H9 (cell line): Measurements from ENCODE around the gene ZFYVE28. TPM values are rescaled to one million over a fixed set of nuclear protein-coding genes. Genes with fewer than 3 reads are reported as not detected.
A peak's percentile ranks its signal among the peaks of the same experiment; 100 is the strongest.

Experiments used
- DNase-seq: peaks from one replicate; pipeline ENCODE4 v3.0.0-alpha.2; 2017
- H2AFZ ChIP-seq: one replicate; pipeline ENCODE4 v1.6.1; 2013; ENCODE audit warnings: mild to moderate bottlenecking, low read length, control low read depth, moderate library complexity
- H2AK5ac ChIP-seq: 2 replicates; pipeline ENCODE4 v1.6.1; 2013; ENCODE audit warnings: low read length, control low read depth, mixed read lengths; ENCODE audit not compliant: insufficient read length
- H2BK120ac ChIP-seq: one replicate; pipeline ENCODE4 v1.6.1; 2013; ENCODE audit warnings: low read depth, mild to moderate bottlenecking, low read length, control low read depth, inconsistent platforms; ENCODE audit not compliant: poor library complexity, severe bottlenecking
- H2BK12ac ChIP-seq: 2 replicates; pipeline ENCODE4 v1.6.1; 2013; ENCODE audit warnings: low read length, control low read depth, mixed read lengths, low read depth; ENCODE audit not compliant: insufficient read length
- H2BK15ac ChIP-seq: 2 replicates; pipeline ENCODE4 v1.6.1; 2013; ENCODE audit warnings: low read depth, low read length, control low read depth
- H2BK20ac ChIP-seq: one replicate; pipeline ENCODE4 v1.6.1; 2013; ENCODE audit warnings: low read depth, mild to moderate bottlenecking, low read length, control low read depth, inconsistent platforms; ENCODE audit not compliant: poor library complexity, severe bottlenecking
- H2BK5ac ChIP-seq: 2 replicates; pipeline ENCODE4 v1.6.1; 2013; ENCODE audit warnings: low read length, control low read depth, mixed read lengths; ENCODE audit not compliant: insufficient read length
- H3K14ac ChIP-seq: 2 replicates; pipeline ENCODE4 v1.6.1; 2013; ENCODE audit warnings: low read length, control low read depth; ENCODE audit not compliant: insufficient read depth
- H3K18ac ChIP-seq: 2 replicates; pipeline ENCODE4 v1.6.1; 2013; ENCODE audit warnings: low read depth, mild to moderate bottlenecking, mixed read lengths, low read length, control low read depth; ENCODE audit not compliant: insufficient read length
- H3K23ac ChIP-seq: 2 replicates; pipeline ENCODE4 v1.6.1; 2013; ENCODE audit warnings: low read length, control low read depth, mixed read lengths, low read depth; ENCODE audit not compliant: insufficient read length
- H3K23me2 ChIP-seq: 2 replicates; pipeline ENCODE4 v1.6.1; 2013; ENCODE audit warnings: low read depth, mild to moderate bottlenecking, mixed read lengths, low read length, control low read depth; ENCODE audit not compliant: insufficient read length, poor library complexity, severe bottlenecking
- H3K27ac ChIP-seq: 2 replicates; pipeline ENCODE4 v1.5.1; 2013; ENCODE audit warnings: low read length, control low read depth, mixed read lengths, low read depth; ENCODE audit not compliant: insufficient read length
- H3K27me3 ChIP-seq: 2 replicates; pipeline ENCODE4 v1.6.1; 2013; ENCODE audit warnings: low read length, control low read depth, inconsistent platforms; ENCODE audit not compliant: insufficient read depth
- H3K4ac ChIP-seq: 2 replicates; pipeline ENCODE4 v1.6.1; 2013; ENCODE audit warnings: low read depth, mild to moderate bottlenecking, control low read depth, inconsistent platforms, low read length, moderate library complexity
- H3K4me1 ChIP-seq: 2 replicates; pipeline ENCODE4 v1.6.1; 2013; ENCODE audit warnings: low read length, control low read depth, inconsistent platforms; ENCODE audit not compliant: insufficient read depth
- H3K4me2 ChIP-seq: 2 replicates; pipeline ENCODE4 v1.6.1; 2013; ENCODE audit warnings: low read length, control low read depth, mixed read lengths; ENCODE audit not compliant: insufficient read length, insufficient read depth
- H3K56ac ChIP-seq: 2 replicates; pipeline ENCODE4 v1.6.1; 2013; ENCODE audit warnings: low read depth, mild to moderate bottlenecking, mixed read lengths, low read length, control low read depth; ENCODE audit not compliant: insufficient read length
- H3K79me1 ChIP-seq: 2 replicates; pipeline ENCODE4 v1.6.1; 2013; ENCODE audit warnings: low read depth, mild to moderate bottlenecking, moderate library complexity, low read length, control low read depth, inconsistent platforms; ENCODE audit not compliant: insufficient read depth, poor library complexity, severe bottlenecking
- H3K79me2 ChIP-seq: 2 replicates; pipeline ENCODE4 v1.6.1; 2013; ENCODE audit warnings: low read length, control low read depth, inconsistent platforms; ENCODE audit not compliant: insufficient read depth
- H3K9ac ChIP-seq: 2 replicates; pipeline ENCODE4 v1.6.1; 2013; ENCODE audit warnings: low read length, control low read depth, mixed read lengths; ENCODE audit not compliant: insufficient read length; ENCODE audit errors: extremely low read depth
- H3K9me3 ChIP-seq: one replicate; pipeline ENCODE4 v1.6.1; 2013; ENCODE audit warnings: low read depth, low read length, inconsistent platforms; ENCODE audit not compliant: control insufficient read depth
- H3T11ph ChIP-seq: one replicate; pipeline ENCODE4 v1.6.1; 2013; ENCODE audit warnings: mild to moderate bottlenecking, low read length, control low read depth, inconsistent platforms
- H4K20me1 ChIP-seq: one replicate; pipeline ENCODE4 v1.6.1; 2013; ENCODE audit not compliant: control insufficient read depth, insufficient read length, insufficient read depth
- H4K5ac ChIP-seq: 2 replicates; pipeline ENCODE4 v1.6.1; 2013; ENCODE audit warnings: low read depth, mild to moderate bottlenecking, mixed read lengths, low read length, control low read depth; ENCODE audit not compliant: insufficient read length
- H4K8ac ChIP-seq: replicated peaks from 2 replicates; pipeline ENCODE4 v1.6.1; 2013; ENCODE audit warnings: low read length, control low read depth, mixed read lengths, low read depth; ENCODE audit not compliant: insufficient read length
- H4K91ac ChIP-seq: 2 replicates; pipeline ENCODE4 v1.6.1; 2013; ENCODE audit warnings: low read depth, mild to moderate bottlenecking, moderate library complexity, mixed read lengths, low read length, control low read depth; ENCODE audit not compliant: insufficient read length
- H3K27ac Mint-ChIP-seq, 3 experiments: 2 replicates in 2 of 3; 3 replicates in 1 of 3; pipeline ENCODE4 v1.8.0; 2020 to 2021; ENCODE audit warnings: mixed read lengths in 3 of 3, mild to moderate bottlenecking in 1 of 3, moderate library complexity in 1 of 3
- H3K27me3 Mint-ChIP-seq: 2 replicates; pipeline ENCODE4 v1.8.0; 2021; ENCODE audit warnings: low read depth, mild to moderate bottlenecking, moderate library complexity, mixed read lengths
- H3K36me3 Mint-ChIP-seq, 3 experiments: 2 replicates in 2 of 3; 3 replicates in 1 of 3; pipeline ENCODE4 v1.8.0; 2020 to 2021; ENCODE audit warnings: low read depth in 3 of 3, mixed read lengths in 3 of 3; ENCODE audit not compliant: insufficient read depth in 1 of 3
- H3K4me1 Mint-ChIP-seq, 2 experiments: 2 replicates each; pipeline ENCODE4 v1.8.0; 2020; ENCODE audit warnings: mixed read lengths in 2 of 2
- H3K4me3 Mint-ChIP-seq, 2 experiments: 2 replicates in 1 of 2; 3 replicates in 1 of 2; pipeline ENCODE4 v1.8.0; 2020 to 2021; ENCODE audit warnings: mild to moderate bottlenecking in 2 of 2, mixed read lengths in 2 of 2, moderate library complexity in 1 of 2
- H3K9me3 Mint-ChIP-seq, 2 experiments: 2 replicates in 1 of 2; 3 replicates in 1 of 2; pipeline ENCODE4 v1.8.0; 2020; ENCODE audit warnings: mild to moderate bottlenecking in 2 of 2, mixed read lengths in 2 of 2, moderate library complexity in 1 of 2
- CTCF ChIP-seq: fragments of 200-600 bp; sonication (generic); conservative IDR thresholded peaks from 3 replicates; pipeline ENCODE4 v1.8.0; 2021; ENCODE audit warnings: antibody characterized with exemption, mild to moderate bottlenecking
- WGBS: extraction: QIAGEN DNeasy Blood & Tissue Kit; methylation state at CpG from one replicate; pipeline ENCODE4 v1.1.7; 2013; ENCODE audit warnings: missing lambda C conversion rate, low lambda C conversion rate, mixed read lengths; ENCODE audit not compliant: insufficient read length; ENCODE audit errors: extremely low coverage; 5-methylcytosine and 5-hydroxymethylcytosine counted together
- total RNA-seq: library from RNA; stranded (reverse); gene quantifications from 2 replicates; pipeline ENCODE4 v1.2.1, GENCODE V29; 2021

The ZFYVE28 gene
- total RNA-seq, 1 experiment from 2014 or later = 0.98 TPM

GRCh38 chr4:2395038-2395437 is 23.4 kb downstream of the ZFYVE28 start:
- Mint-ChIP-seq H3K36me3 (no peaks in the 10 kb centered on the region), H3K9me3 (no peaks in the 10 kb centered on the region; a peak in 1 of 5 replicates)

More at GRCh38 chr4:2395038-2395437, 23.4 kb downstream of the ZFYVE28 start:
- H3K27ac Mint-ChIP-seq = no peak overlapping the region; a peak in 1 of 7 replicates
- Histone ChIP-seq H3K23me2 (peaks cover 5% of the 10 kb centered on the region), H3K79me1 (no peaks in the 10 kb centered on the region), H3K4me1 (peaks cover 9% of the 10 kb centered on the region; the same call in 1 of the 2 replicates), H2AFZ (no peak overlapping the region), H3K56ac (no peak overlapping the region), H4K8ac (no peak overlapping the region), H2AK5ac (no peak overlapping the region), H3K18ac (no peak overlapping the region), H3K14ac (no peak overlapping the region), H2BK20ac (no peak overlapping the region), H2BK5ac (no peak overlapping the region), H3K4ac (no peak overlapping the region), H3K9me3 (no peaks in the 10 kb centered on the region), H3K27me3 (no peaks in the 10 kb centered on the region), H3K4me2 (no peak overlapping the region), H2BK120ac (no peak overlapping the region), H3K79me2 (no peaks in the 10 kb centered on the region), H3K27ac (no peak overlapping the region), H2BK12ac (no peak overlapping the region), H4K5ac (no peak overlapping the region), H4K20me1 (peaks cover 2% of the 10 kb centered on the region), H3K23ac (no peak overlapping the region), H3T11ph (no peak overlapping the region), H2BK15ac (no peak overlapping the region), H4K91ac (no peak overlapping the region), H3K9ac (no peak overlapping the region)
- WGBS = no CpG with 5 or more reads among the region's 9 CpGs
- peak overlapping the region in 1 of 2 experiments; percentile 66; a peak in 2 of 5 replicates for H3K4me3 Mint-ChIP-seq
- no peak for TF ChIP-seq CTCF
- H3K4me1 Mint-ChIP-seq = peaks cover 33 to 45% of the 10 kb centered on the region in 2 experiments
- DNase-seq = no peak
- peaks cover 19% of the 10 kb centered on the region for H3K27me3 Mint-ChIP-seq
